ENCODE data around the gene CRTAC1. TPM values are rescaled to one million over a fixed set of nuclear protein-coding genes. Genes with fewer than 3 reads are reported as not detected.

Gene CRTAC1
- total and polyA plus RNA-seq, 2 donors (not counting 3 experiments of a cell fraction or from before 2014, with no cell fraction given): 1.4 to 3.0 TPM

DNA sequence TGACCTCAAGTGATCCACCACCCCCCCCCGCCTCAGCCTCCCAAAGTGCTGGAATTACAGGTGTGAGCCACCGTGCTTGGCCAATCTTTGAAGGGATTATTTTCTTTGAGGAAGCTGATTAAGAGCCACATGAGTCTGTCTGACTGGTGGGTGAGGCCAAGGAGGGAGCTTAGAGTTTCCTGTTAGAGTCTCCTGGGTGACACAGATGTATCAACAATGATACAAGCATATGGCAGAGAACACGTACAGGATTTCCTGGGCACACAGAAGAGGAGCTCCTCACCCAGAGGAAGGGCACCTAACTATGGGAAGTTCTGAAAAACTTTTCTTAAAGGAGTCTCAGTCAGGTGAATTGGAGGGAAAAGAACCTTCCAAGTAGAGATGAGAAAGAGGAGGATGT is 111.4 kb downstream of the CRTAC1 start:
- CTCF ChIA-PET: interaction anchor here (1.5 to 10.9 kb wide), 2 partner anchors 109 to 125 kb away, joined by 6 to 540 read pairs; no protein-coding TSS in a partner anchor
- Histone ChIP-seq H3K36me3 (ENCODE audit: control insufficient read depth in 2 of 2, extremely low read depth in 1 of 2, insufficient read depth in 2 of 2, low read length in 2 of 2) (no peaks in the 10 kb centered on the region), H3K27me3 (ENCODE audit: control insufficient read depth in 2 of 2, insufficient read depth in 2 of 2, low read length in 2 of 2) (no peaks in the 10 kb centered on the region), H4K20me1 (replicated peaks; ENCODE audit: control insufficient read depth, extremely low read depth, insufficient read depth, low read length) (no peaks in the 10 kb centered on the region), H3K9me3 (replicated peaks; ENCODE audit: control insufficient read depth, insufficient read depth, low read length) (no peaks in the 10 kb centered on the region), H3K79me2 (ENCODE audit: control insufficient read depth, insufficient read depth, low read length) (no peaks in the 10 kb centered on the region), H3K9ac (replicated peaks; ENCODE audit: extremely low read depth, insufficient read depth, low read length) (no peak overlapping the region), H3K4me2 (ENCODE audit: insufficient read depth, low read length) (no peak overlapping the region), H3K4me1 (ENCODE audit: control insufficient read depth, extremely low read depth, insufficient read depth, low read length) (no peaks in the 10 kb centered on the region), H3K9me1 (replicated peaks; ENCODE audit: control insufficient read depth, extremely low read depth, insufficient read depth, low read length) (no peaks in the 10 kb centered on the region), H3K27ac (ENCODE audit: insufficient read depth, low read depth, low read length) (no peak overlapping the region), H3K4me3 (replicated peaks in 1 of 3; ENCODE audit: insufficient read depth in 1 of 3, low read depth in 1 of 3, low read length in 3 of 3) (no peak overlapping the region), H2AFZ (ENCODE audit: low read depth, low read length) (no peak overlapping the region)
- FAIRE-seq (no peak), DNase-seq (ENCODE audit: low read depth, low spot score) (no peak)
- intact Hi-C loops (cut with micrococcal nuclease): loop anchor here (10.0 kb wide), 1 partner anchor 746 kb away; no protein-coding TSS in a partner anchor
- POLR2A ChIA-PET: no interaction called here
- dilution Hi-C loops (cut with MboI; ENCODE audit: extremely low pct_ligation_motif_present, low sequenced_read_pairs): no loop called here
- TF ChIP-seq JUN (IDR thresholded peaks at IDR 0.05; ENCODE audit: borderline replicate concordance, insufficient read depth, insufficient read length, low read depth): no peak
- no peak for TF ChIP-seq POLR2A (IDR thresholded peaks at IDR 0.05; ENCODE audit: low read depth, low read length)
- no TSS peak for BruUV-seq (replicated peaks)

DNA sequence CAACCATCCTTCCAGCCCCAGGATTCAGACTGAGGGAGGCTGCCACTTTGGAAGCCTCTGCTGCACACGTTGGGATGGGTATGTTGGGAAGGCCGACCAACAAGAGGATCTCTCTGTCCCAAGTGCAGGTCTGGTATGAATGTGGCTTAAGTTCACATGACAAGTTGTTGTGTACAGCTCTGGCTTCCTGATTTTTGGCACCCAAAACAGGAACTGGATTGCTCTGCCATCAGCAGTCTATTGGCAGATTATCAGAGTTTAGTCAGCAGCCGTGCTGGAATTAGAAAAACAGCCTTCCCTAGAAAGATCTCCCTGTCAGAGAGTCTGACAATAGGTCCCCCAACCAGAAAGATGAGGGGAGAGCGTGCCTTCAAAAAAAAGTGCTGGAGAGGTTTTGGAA is 113.8 kb downstream of the CRTAC1 start:
- H3K4me3 ChIP-seq (replicated peaks in 1 of 3; ENCODE audit: insufficient read depth in 1 of 3, low read depth in 1 of 3, low read length in 3 of 3): no peak overlapping the region
- DNase-seq (ENCODE audit: low read depth, low spot score) (no peak), FAIRE-seq (no peak)
- H3K9me3 ChIP-seq (replicated peaks; ENCODE audit: control insufficient read depth, insufficient read depth, low read length): no peaks in the 10 kb centered on the region
- H3K4me1 ChIP-seq (ENCODE audit: control insufficient read depth, extremely low read depth, insufficient read depth, low read length): no peaks in the 10 kb centered on the region
- no peaks in the 10 kb centered on the region for H3K27me3 ChIP-seq (ENCODE audit: control insufficient read depth in 2 of 2, insufficient read depth in 2 of 2, low read length in 2 of 2)
- intact Hi-C loops (cut with micrococcal nuclease) (loop anchor here (10.0 kb wide), 1 partner anchor 748 kb away; no protein-coding TSS in a partner anchor), dilution Hi-C loops (cut with MboI; ENCODE audit: extremely low pct_ligation_motif_present, low sequenced_read_pairs) (no loop called here)
- TF ChIP-seq MYC (IDR thresholded peaks at IDR 0.05; ENCODE audit: low read depth, low read length) (no peak), JUN (IDR thresholded peaks at IDR 0.05; ENCODE audit: borderline replicate concordance, insufficient read depth, insufficient read length, low read depth) (no peak)
- no peak overlapping the region for H3K9ac ChIP-seq (replicated peaks; ENCODE audit: extremely low read depth, insufficient read depth, low read length)
- H3K36me3 ChIP-seq (ENCODE audit: control insufficient read depth in 2 of 2, extremely low read depth in 1 of 2, insufficient read depth in 2 of 2, low read length in 2 of 2): no peaks in the 10 kb centered on the region
- no peaks in the 10 kb centered on the region for H3K9me1 ChIP-seq (replicated peaks; ENCODE audit: control insufficient read depth, extremely low read depth, insufficient read depth, low read length)
- H2AFZ ChIP-seq (ENCODE audit: low read depth, low read length): no peak overlapping the region
- H3K79me2 ChIP-seq (ENCODE audit: control insufficient read depth, insufficient read depth, low read length): no peaks in the 10 kb centered on the region
- H4K20me1 ChIP-seq (replicated peaks; ENCODE audit: control insufficient read depth, extremely low read depth, insufficient read depth, low read length): no peaks in the 10 kb centered on the region
- no peak overlapping the region for H3K27ac ChIP-seq (ENCODE audit: insufficient read depth, low read depth, low read length)
- CTCF ChIA-PET: interaction anchor here (0.7 to 10.9 kb wide), 5 partner anchors 11 to 1330 kb away, joined by 3 to 540 read pairs (median 4); no protein-coding TSS in a partner anchor
- H3K4me2 ChIP-seq (ENCODE audit: insufficient read depth, low read length): no peak overlapping the region
- no TSS peak for BruUV-seq (replicated peaks)
- POLR2A ChIA-PET: no interaction called here
